ENCODE results near the gene FAM81B.

DNA sequence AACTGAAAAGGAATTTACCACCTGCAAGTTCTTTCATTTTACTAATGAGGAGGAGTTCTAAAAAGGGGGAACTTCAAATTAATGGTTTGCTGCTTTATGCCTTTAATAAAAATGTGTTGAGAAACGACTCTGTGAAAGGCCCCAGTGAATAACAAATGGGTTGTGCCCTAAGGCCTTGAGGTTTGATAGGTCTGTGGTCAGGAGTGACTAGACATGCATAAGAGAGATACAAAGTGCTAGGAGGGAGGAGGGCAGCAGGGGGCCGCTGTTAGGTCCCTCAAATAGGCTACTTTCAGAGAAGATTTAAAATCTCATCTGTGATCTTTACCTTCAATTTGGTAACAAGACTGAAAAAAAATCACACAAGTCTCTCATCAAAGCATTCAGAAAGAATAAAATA lies 58.3 kb downstream of the FAM81B start:
- TF ChIP-seq, protein P1, sequence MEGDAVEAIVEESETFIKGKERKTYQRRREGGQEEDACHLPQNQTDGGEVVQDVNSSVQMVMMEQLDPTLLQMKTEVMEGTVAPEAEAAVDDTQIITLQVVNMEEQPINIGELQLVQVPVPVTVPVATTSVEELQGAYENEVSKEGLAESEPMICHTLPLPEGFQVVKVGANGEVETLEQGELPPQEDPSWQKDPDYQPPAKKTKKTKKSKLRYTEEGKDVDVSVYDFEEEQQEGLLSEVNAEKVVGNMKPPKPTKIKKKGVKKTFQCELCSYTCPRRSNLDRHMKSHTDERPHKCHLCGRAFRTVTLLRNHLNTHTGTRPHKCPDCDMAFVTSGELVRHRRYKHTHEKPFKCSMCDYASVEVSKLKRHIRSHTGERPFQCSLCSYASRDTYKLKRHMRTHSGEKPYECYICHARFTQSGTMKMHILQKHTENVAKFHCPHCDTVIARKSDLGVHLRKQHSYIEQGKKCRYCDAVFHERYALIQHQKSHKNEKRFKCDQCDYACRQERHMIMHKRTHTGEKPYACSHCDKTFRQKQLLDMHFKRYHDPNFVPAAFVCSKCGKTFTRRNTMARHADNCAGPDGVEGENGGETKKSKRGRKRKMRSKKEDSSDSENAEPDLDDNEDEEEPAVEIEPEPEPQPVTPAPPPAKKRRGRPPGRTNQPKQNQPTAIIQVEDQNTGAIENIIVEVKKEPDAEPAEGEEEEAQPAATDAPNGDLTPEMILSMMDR (tag by site-specific recombination; IDR thresholded peaks at IDR 0.05) = no peak
- TF ChIP-seq, protein P2, sequence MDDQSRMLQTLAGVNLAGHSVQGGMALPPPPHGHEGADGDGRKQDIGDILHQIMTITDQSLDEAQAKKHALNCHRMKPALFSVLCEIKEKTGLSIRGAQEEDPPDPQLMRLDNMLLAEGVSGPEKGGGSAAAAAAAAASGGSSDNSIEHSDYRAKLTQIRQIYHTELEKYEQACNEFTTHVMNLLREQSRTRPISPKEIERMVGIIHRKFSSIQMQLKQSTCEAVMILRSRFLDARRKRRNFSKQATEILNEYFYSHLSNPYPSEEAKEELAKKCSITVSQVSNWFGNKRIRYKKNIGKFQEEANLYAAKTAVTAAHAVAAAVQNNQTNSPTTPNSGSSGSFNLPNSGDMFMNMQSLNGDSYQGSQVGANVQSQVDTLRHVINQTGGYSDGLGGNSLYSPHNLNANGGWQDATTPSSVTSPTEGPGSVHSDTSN (CRISPR knock-in tag; IDR thresholded peaks at IDR 0.05) = no peak
- TF ChIP-seq ZNF776 (tag by site-specific recombination; IDR thresholded peaks at IDR 0.05; ENCODE audit: borderline replicate concordance) (no peak), REPIN1 (tag by site-specific recombination; IDR thresholded peaks at IDR 0.05; ENCODE audit: low read depth) (no peak), ZNF248 (tag by site-specific recombination; IDR thresholded peaks at IDR 0.05) (no peak), ZBTB20 (tag by site-specific recombination; IDR thresholded peaks at IDR 0.05) (no peak), ZNF266 (tag by site-specific recombination; IDR thresholded peaks at IDR 0.05; ENCODE audit: low read depth) (no peak), SP3 (tag by site-specific recombination; IDR thresholded peaks at IDR 0.05) (no peak), PRDM1 (tag by site-specific recombination; IDR thresholded peaks at IDR 0.05) (no peak)
- TF ChIP-seq, protein P3, sequence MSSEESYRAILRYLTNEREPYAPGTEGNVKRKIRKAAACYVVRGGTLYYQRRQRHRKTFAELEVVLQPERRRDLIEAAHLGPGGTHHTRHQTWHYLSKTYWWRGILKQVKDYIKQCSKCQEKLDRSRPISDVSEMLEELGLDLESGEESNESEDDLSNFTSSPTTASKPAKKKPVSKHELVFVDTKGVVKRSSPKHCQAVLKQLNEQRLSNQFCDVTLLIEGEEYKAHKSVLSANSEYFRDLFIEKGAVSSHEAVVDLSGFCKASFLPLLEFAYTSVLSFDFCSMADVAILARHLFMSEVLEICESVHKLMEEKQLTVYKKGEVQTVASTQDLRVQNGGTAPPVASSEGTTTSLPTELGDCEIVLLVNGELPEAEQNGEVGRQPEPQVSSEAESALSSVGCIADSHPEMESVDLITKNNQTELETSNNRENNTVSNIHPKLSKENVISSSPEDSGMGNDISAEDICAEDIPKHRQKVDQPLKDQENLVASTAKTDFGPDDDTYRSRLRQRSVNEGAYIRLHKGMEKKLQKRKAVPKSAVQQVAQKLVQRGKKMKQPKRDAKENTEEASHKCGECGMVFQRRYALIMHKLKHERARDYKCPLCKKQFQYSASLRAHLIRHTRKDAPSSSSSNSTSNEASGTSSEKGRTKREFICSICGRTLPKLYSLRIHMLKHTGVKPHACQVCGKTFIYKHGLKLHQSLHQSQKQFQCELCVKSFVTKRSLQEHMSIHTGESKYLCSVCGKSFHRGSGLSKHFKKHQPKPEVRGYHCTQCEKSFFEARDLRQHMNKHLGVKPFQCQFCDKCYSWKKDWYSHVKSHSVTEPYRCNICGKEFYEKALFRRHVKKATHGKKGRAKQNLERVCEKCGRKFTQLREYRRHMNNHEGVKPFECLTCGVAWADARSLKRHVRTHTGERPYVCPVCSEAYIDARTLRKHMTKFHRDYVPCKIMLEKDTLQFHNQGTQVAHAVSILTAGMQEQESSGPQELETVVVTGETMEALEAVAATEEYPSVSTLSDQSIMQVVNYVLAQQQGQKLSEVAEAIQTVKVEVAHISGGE (tag by site-specific recombination; conservative IDR thresholded peaks at IDR 0.05; ENCODE audit: low read depth) = no peak
- TF ChIP-seq, protein P4, sequence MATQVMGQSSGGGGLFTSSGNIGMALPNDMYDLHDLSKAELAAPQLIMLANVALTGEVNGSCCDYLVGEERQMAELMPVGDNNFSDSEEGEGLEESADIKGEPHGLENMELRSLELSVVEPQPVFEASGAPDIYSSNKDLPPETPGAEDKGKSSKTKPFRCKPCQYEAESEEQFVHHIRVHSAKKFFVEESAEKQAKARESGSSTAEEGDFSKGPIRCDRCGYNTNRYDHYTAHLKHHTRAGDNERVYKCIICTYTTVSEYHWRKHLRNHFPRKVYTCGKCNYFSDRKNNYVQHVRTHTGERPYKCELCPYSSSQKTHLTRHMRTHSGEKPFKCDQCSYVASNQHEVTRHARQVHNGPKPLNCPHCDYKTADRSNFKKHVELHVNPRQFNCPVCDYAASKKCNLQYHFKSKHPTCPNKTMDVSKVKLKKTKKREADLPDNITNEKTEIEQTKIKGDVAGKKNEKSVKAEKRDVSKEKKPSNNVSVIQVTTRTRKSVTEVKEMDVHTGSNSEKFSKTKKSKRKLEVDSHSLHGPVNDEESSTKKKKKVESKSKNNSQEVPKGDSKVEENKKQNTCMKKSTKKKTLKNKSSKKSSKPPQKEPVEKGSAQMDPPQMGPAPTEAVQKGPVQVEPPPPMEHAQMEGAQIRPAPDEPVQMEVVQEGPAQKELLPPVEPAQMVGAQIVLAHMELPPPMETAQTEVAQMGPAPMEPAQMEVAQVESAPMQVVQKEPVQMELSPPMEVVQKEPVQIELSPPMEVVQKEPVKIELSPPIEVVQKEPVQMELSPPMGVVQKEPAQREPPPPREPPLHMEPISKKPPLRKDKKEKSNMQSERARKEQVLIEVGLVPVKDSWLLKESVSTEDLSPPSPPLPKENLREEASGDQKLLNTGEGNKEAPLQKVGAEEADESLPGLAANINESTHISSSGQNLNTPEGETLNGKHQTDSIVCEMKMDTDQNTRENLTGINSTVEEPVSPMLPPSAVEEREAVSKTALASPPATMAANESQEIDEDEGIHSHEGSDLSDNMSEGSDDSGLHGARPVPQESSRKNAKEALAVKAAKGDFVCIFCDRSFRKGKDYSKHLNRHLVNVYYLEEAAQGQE (tag by site-specific recombination; IDR thresholded peaks at IDR 0.05) = no peak
- TF ChIP-seq, protein P5, sequence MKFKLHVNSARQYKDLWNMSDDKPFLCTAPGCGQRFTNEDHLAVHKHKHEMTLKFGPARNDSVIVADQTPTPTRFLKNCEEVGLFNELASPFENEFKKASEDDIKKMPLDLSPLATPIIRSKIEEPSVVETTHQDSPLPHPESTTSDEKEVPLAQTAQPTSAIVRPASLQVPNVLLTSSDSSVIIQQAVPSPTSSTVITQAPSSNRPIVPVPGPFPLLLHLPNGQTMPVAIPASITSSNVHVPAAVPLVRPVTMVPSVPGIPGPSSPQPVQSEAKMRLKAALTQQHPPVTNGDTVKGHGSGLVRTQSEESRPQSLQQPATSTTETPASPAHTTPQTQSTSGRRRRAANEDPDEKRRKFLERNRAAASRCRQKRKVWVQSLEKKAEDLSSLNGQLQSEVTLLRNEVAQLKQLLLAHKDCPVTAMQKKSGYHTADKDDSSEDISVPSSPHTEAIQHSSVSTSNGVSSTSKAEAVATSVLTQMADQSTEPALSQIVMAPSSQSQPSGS (tag by site-specific recombination; IDR thresholded peaks at IDR 0.05; ENCODE audit: low read depth) = no peak
- TF ChIP-seq, protein P6, sequence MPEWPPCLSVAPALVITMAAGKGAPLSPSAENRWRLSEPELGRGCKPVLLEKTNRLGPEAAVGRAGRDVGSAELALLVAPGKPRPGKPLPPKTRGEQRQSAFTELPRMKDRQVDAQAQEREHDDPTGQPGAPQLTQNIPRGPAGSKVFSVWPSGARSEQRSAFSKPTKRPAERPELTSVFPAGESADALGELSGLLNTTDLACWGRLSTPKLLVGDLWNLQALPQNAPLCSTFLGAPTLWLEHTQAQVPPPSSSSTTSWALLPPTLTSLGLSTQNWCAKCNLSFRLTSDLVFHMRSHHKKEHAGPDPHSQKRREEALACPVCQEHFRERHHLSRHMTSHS (tag by site-specific recombination; IDR thresholded peaks at IDR 0.05) = no peak

All from HEK293 (cell line).